ENCODE results near the gene GINS2.

Gene GINS2

DNA sequence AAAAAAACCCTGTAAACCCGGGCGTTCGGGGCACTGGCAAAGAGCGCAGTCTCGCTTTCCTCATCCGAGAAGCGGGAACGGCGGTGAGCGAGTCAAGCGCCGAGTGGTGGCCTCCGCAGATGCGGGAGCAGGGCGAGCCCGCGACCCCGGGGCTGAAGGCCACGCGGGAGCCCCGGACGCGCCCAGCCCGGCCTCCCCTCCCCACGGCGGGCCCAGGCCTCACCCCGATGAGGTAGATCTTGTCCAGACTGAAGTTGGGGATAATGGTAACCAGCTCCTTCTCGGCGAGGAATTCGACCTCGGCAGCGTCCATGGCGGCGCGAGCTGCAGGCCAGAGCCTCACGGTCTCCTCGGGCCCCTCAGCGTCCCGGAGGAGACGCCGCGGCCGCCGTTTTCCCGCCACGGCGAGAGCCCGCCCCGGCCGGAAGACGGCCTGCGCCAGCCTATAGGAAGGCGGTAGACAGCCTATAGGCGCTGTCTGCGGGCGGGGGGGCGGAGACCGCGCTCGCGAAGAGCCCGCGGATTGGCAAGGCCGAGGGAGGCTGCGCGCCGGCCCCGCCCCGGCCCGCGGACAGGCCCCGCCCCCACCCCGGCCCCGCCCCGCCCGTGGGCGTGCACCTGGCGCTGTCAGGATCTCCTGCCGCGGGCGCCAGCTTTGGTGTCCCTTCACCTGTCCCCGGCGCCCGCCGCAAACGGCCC, at the start of gene GINS2:
Gene GINS2 (minus strand): TSS at position 369 of the 699 bp plus-strand sequence. CDS start 56 bp downstream, at position 313.
- H3K4me3 ChIP-seq (ENCODE audit: low read depth, low read length): peak within 1 kb of the TSS; percentile 90
- DNase-seq (ENCODE audit: low read depth): peak; percentile 62
- TF ChIP-seq, protein P1, sequence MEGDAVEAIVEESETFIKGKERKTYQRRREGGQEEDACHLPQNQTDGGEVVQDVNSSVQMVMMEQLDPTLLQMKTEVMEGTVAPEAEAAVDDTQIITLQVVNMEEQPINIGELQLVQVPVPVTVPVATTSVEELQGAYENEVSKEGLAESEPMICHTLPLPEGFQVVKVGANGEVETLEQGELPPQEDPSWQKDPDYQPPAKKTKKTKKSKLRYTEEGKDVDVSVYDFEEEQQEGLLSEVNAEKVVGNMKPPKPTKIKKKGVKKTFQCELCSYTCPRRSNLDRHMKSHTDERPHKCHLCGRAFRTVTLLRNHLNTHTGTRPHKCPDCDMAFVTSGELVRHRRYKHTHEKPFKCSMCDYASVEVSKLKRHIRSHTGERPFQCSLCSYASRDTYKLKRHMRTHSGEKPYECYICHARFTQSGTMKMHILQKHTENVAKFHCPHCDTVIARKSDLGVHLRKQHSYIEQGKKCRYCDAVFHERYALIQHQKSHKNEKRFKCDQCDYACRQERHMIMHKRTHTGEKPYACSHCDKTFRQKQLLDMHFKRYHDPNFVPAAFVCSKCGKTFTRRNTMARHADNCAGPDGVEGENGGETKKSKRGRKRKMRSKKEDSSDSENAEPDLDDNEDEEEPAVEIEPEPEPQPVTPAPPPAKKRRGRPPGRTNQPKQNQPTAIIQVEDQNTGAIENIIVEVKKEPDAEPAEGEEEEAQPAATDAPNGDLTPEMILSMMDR (IDR thresholded peaks at IDR 0.05; ENCODE audit: low read depth, low read length, missing control alignments): no peak

- no peak for DNase-seq (ENCODE audit: low read depth)
- TF ChIP-seq, protein P1 (IDR thresholded peaks at IDR 0.05; ENCODE audit: low read depth, low read length, missing control alignments): no peak
- no peak overlapping the region for H3K4me3 ChIP-seq (ENCODE audit: low read depth, low read length)
Observed at GRCh38 chr16:85736921-85737320, 48.2 kb upstream of the GINS2 start.

DNA sequence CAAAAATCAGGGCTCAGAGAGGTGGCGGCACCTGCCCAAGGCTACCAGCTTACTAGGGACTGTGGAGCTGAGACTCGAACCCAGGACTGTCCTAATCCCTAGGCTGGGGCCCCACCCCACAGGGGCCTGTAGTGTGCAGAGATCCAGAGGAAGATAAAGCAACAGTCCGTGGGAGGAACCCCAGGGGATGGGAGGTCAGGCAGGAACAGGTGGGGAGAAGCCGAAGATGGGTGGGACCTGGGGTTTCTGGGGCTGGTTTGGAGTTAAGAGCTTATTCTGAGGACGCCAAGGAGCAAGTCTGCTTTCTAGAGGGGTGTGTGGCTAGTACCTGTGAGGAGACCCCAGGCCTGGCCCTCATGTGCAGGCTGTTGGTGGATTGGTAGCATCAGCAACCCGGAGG, 47.2 kb upstream of the GINS2 start:
- no peak overlapping the region for H3K4me3 ChIP-seq (ENCODE audit: low read depth, low read length)
- no peak for DNase-seq (ENCODE audit: low read depth)
- TF ChIP-seq, protein P1 (IDR thresholded peaks at IDR 0.05; ENCODE audit: low read depth, low read length, missing control alignments): no peak

GRCh38 chr16:85735225-85735635, 46.5 kb upstream of the GINS2 start:
- H3K4me3 ChIP-seq (ENCODE audit: low read depth, low read length): no peak overlapping the region
- TF ChIP-seq, protein P1 (IDR thresholded peaks at IDR 0.05; ENCODE audit: low read depth, low read length, missing control alignments): no peak
- peak; percentile 69 for DNase-seq (ENCODE audit: low read depth)

- TF ChIP-seq, protein P1 (IDR thresholded peaks at IDR 0.05; ENCODE audit: low read depth, low read length, missing control alignments): no peak
- no peak overlapping the region for H3K4me3 ChIP-seq (ENCODE audit: low read depth, low read length)
- no peak for DNase-seq (ENCODE audit: low read depth)
Observed at GRCh38 chr16:85734311-85735017, 45.7 kb upstream of the GINS2 start.

DNA sequence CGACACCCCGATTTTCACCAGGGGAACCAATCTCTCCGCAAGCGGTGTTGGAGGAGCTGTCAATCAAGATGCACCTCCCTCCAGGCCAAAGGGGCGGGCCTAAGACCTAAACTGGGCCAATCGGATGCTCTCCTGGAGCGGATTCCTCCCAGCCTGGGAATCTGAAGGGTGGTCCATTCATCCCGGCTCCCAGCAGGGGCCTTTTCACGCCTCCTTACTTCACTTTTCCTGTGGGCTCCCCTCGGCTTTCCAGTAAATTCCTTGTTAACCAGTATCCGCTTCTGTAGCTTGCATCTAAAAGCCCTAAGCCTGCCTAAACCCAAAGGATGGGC, 45.1 kb upstream of the GINS2 start:
- no peak for DNase-seq (ENCODE audit: low read depth)

More for the DNA sequence above, 45.1 kb upstream of the GINS2 start:
- TF ChIP-seq, protein P1 (IDR thresholded peaks at IDR 0.05; ENCODE audit: low read depth, low read length, missing control alignments): no peak
- no peak overlapping the region for H3K4me3 ChIP-seq (ENCODE audit: low read depth, low read length)

All from GM12864 (cell line).